Parathyroid adenoma (tissue), 2 donors: ENCODE data around the gene TMC7.

Experiments
- H2AFZ ChIP-seq: fragments of 300-600 bp; sonication (generic); one replicate; pipeline ENCODE4 v1.7.0; 2017; ENCODE audit warnings: antibody characterized with exemption, mild to moderate bottlenecking
- H3K27ac ChIP-seq: fragments of 300-600 bp; sonication (generic); one replicate; pipeline ENCODE4 v1.7.0; 2017
- H3K27me3 ChIP-seq: fragments of 300-600 bp; sonication (generic); one replicate; pipeline ENCODE4 v1.7.0; 2017; ENCODE audit warnings: low read length; ENCODE audit not compliant: control insufficient read depth, insufficient read depth
- H3K36me3 ChIP-seq: fragments of 300-600 bp; sonication (generic); one replicate; pipeline ENCODE4 v1.7.0; 2017; ENCODE audit warnings: low read length; ENCODE audit not compliant: control insufficient read depth, insufficient read depth
- H3K4me1 ChIP-seq: fragments of 300-600 bp; sonication (generic); one replicate; pipeline ENCODE4 v1.7.0; 2017; ENCODE audit warnings: control low read depth
- H3K4me2 ChIP-seq: fragments of 300-600 bp; sonication (generic); one replicate; pipeline ENCODE4 v1.7.0; 2017; ENCODE audit warnings: low read length
- H3K4me3 ChIP-seq: fragments of 300-600 bp; sonication (generic); one replicate; pipeline ENCODE4 v1.7.0; 2017; ENCODE audit warnings: low read depth, low read length
- H3K79me2 ChIP-seq: fragments of 300-600 bp; sonication (generic); one replicate; pipeline ENCODE4 v1.7.0; 2017; ENCODE audit warnings: control low read depth
- H3K9ac ChIP-seq: fragments of 300-600 bp; sonication (generic); one replicate; pipeline ENCODE4 v1.7.0; 2017; ENCODE audit warnings: mild to moderate bottlenecking
- H3K9me3 ChIP-seq: fragments of 300-600 bp; sonication (generic); one replicate; pipeline ENCODE4 v1.7.0; 2017; ENCODE audit warnings: low read length; ENCODE audit not compliant: control insufficient read depth
- TF ChIP-seq, protein P1 (sequence below): fragments of 300-600 bp; sonication (generic); IDR thresholded peaks from one replicate; pipeline ENCODE4 v1.7.0; 2017; ENCODE audit warnings: antibody characterized with exemption, mild to moderate bottlenecking
- donor health status: primary hyperparathyroidism.

The TMC7 gene

DNA sequence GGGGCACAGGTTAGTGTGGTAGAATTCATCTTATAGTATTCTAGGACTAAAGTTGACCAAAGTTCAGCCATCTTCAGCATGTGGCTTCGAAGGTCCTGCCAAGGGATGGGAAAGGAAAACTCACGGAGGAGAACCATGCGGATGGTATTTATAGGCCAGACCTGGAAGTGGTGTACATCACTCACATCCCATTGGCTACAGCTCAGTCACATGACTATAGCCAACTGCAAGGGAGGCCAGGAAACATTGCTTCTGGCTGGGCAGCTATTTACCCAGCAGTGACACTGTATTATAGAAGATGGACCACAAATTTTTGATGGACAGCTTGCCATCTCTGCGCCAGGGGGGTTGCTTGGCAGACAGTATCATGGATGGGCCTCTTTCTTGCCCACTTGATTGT, 48.0 kb downstream of the TMC7 start:
- Histone ChIP-seq H3K9me3 (no peaks in the 10 kb centered on the region), H3K27ac (no peak overlapping the region), H3K79me2 (no peaks in the 10 kb centered on the region), H3K27me3 (no peaks in the 10 kb centered on the region), H3K4me3 (no peak overlapping the region), H3K4me2 (no peak overlapping the region), H3K9ac (no peak overlapping the region), H2AFZ (no peak overlapping the region), H3K36me3 (no peaks in the 10 kb centered on the region), H3K4me1 (no peaks in the 10 kb centered on the region)
- TF ChIP-seq, protein P1, sequence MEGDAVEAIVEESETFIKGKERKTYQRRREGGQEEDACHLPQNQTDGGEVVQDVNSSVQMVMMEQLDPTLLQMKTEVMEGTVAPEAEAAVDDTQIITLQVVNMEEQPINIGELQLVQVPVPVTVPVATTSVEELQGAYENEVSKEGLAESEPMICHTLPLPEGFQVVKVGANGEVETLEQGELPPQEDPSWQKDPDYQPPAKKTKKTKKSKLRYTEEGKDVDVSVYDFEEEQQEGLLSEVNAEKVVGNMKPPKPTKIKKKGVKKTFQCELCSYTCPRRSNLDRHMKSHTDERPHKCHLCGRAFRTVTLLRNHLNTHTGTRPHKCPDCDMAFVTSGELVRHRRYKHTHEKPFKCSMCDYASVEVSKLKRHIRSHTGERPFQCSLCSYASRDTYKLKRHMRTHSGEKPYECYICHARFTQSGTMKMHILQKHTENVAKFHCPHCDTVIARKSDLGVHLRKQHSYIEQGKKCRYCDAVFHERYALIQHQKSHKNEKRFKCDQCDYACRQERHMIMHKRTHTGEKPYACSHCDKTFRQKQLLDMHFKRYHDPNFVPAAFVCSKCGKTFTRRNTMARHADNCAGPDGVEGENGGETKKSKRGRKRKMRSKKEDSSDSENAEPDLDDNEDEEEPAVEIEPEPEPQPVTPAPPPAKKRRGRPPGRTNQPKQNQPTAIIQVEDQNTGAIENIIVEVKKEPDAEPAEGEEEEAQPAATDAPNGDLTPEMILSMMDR = no peak

DNA sequence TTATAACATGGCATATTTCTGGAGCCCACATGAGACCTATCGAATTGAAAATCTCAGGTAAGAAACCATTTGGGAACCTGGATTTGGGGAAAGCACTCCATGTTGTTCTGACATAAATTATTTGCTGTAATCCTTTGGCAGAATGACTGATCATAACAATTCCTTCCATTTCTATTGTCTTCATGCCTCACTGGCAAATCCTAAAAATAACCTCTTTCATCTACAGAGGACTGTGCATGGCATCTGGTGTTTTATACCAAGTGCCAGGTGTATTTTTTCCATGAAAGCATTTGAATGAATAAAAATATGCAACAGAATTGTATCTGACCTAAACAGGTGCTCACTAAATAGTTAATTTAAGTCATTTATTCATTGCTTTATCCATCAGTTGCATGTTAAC, 50.0 kb downstream of the TMC7 start:
- Histone ChIP-seq H3K4me1 (no peaks in the 10 kb centered on the region), H3K27ac (no peak overlapping the region), H3K27me3 (no peaks in the 10 kb centered on the region), H3K4me2 (no peak overlapping the region), H2AFZ (no peak overlapping the region), H3K9me3 (no peaks in the 10 kb centered on the region), H3K79me2 (no peaks in the 10 kb centered on the region), H3K36me3 (no peaks in the 10 kb centered on the region), H3K4me3 (no peak overlapping the region), H3K9ac (no peak overlapping the region)
- TF ChIP-seq, protein P1 = no peak

DNA sequence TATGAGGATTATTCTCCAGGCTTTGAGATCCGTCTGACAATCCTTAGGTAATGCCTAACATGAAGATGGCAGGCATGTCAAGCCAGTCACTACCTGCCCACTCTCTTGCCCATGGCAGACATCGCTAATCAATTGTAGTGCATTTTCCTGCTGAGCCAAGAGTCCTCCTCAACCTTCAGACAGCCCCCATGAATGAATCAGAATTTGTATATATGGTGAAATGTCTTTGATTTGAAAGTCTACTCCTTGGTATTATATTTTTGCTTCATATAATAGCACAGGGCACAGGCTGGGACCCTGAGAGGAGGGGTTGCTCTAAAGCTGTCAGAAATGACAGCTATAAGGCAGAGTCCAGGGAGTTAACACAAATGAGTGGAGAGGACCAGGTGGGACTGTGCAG, 56.7 kb downstream of the TMC7 start:
- Histone ChIP-seq H3K27me3 (no peaks in the 10 kb centered on the region), H3K4me2 (no peak overlapping the region), H3K36me3 (no peaks in the 10 kb centered on the region)

GRCh38 chr16:19044769-19045168, 61.0 kb downstream of the TMC7 start:
- Histone ChIP-seq H3K9me3 (no peaks in the 10 kb centered on the region), H2AFZ (no peak overlapping the region), H3K9ac (no peak overlapping the region), H3K36me3 (no peaks in the 10 kb centered on the region), H3K27ac (no peak overlapping the region), H3K4me2 (no peak overlapping the region), H3K4me1 (no peaks in the 10 kb centered on the region), H3K79me2 (no peaks in the 10 kb centered on the region), H3K4me3 (no peak overlapping the region), H3K27me3 (no peaks in the 10 kb centered on the region)
- TF ChIP-seq, protein P1 = no peak

More for the DNA sequence above, 56.7 kb downstream of the TMC7 start:
- no peak overlapping the region for H3K9ac ChIP-seq
- TF ChIP-seq, protein P1 = no peak
- no peak overlapping the region for H3K4me3 ChIP-seq
- H2AFZ ChIP-seq = no peak overlapping the region
- no peaks in the 10 kb centered on the region for H3K79me2 ChIP-seq
- no peaks in the 10 kb centered on the region for H3K9me3 ChIP-seq
- no peak overlapping the region for H3K27ac ChIP-seq
- H3K4me1 ChIP-seq = no peaks in the 10 kb centered on the region

DNA sequence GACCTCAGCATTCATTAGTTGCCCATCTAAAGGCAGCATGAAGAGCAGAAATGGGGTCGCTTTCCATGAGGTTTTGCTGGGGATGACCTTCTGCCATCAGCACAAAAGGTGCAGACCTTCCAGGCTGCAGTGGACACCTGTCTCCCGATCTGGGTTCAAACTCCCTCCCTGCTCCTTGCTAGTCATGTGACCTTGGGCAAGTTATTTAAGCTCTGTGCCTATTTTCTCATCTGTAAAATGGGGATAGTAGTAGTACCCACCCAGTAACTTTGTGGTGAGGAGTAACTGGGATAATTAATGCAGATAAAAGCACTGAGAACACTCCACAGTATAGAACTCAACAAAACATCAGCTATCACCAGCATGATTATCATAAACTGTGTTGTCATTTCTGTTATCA, 62.3 kb downstream of the TMC7 start:
- no peaks in the 10 kb centered on the region for H3K36me3 ChIP-seq
- H3K27ac ChIP-seq = no peak overlapping the region
- no peak overlapping the region for H3K9ac ChIP-seq
- TF ChIP-seq, protein P1 = no peak
- no peaks in the 10 kb centered on the region for H3K9me3 ChIP-seq
- H3K4me1 ChIP-seq = no peaks in the 10 kb centered on the region
- H3K27me3 ChIP-seq = no peaks in the 10 kb centered on the region
- no peak overlapping the region for H2AFZ ChIP-seq
- no peak overlapping the region for H3K4me3 ChIP-seq
- no peaks in the 10 kb centered on the region for H3K79me2 ChIP-seq
- H3K4me2 ChIP-seq = no peak overlapping the region
